Pancreas (tissue), 10 donors: ENCODE measurements around the gene ABLIM2. TPM values are rescaled to one million over a fixed set of nuclear protein-coding genes. Genes with fewer than 3 reads are reported as not detected.

ENCODE experiments used
- ATAC-seq, 4 donors: fragments of 200-7000 bp; cut with Tn5 transposase; one replicate each; pipeline versions ENCODE4 v1.8.0 to v1.9.1; 2020; ENCODE audit warnings: mild to moderate bottlenecking in 4 of 4, moderate library complexity in 4 of 4
- DNase-seq, 6 donors: peaks; one replicate each; pipeline ENCODE4 v3.0.0-alpha.2; 2020
- FAIRE-seq: peaks from 2 replicates; lab custom pipeline; 2012; peaks lifted over from hg19 to GRCh38; lab: Jason Lieb, UNC
- H3K27ac ChIP-seq, 4 donors: fragments of 200-600 bp; sonication (generic); 1 replicate in 3 of 4; 2 replicates in 1 of 4; pipeline versions ENCODE4 v1.5.0 to v1.8.0; 2020
- H3K27me3 ChIP-seq, 4 donors: fragments of 200-600 bp; one replicate each; pipeline ENCODE4 v1.8.0; 2021
- H3K36me3 ChIP-seq, 3 donors: fragments of 200-600 bp; sonication (generic) in 1 of 3; one replicate each; pipeline versions ENCODE4 v1.5.0 to v1.8.0; 2020 to 2021
- H3K4me1 ChIP-seq, 3 donors: fragments of 200-600 bp; one replicate each; pipeline ENCODE4 v1.8.0; 2021
- H3K4me3 ChIP-seq, 4 donors: fragments of 200-600 bp; sonication (generic) in 2 of 4; one replicate each; pipeline versions ENCODE4 v1.5.0 to v1.8.0; 2020 to 2021
- H3K9me3 ChIP-seq, 4 donors: fragments of 200-600 bp; one replicate each; pipeline ENCODE4 v1.8.0; 2021
- CTCF ChIP-seq, 4 donors: fragments of 200-600 bp; sonication (generic) in 3 of 4; IDR thresholded peaks; one replicate each; pipeline versions ENCODE4 v1.5.0 to v1.8.0; 2021; ENCODE audit warnings: antibody characterized with exemption in 4 of 4
- WGBS, 2 donors: extraction: QIAGEN DNeasy Blood & Tissue Kit; methylation state at CpG; one replicate each; pipeline ENCODE4 v1.1.7; 2013; 5-methylcytosine and 5-hydroxymethylcytosine counted together
- intact Hi-C, 3 donors: fragments of 100-400 bp; cut with DNase I; formaldehyde crosslinking; loops; one replicate each; pipeline versions ENCODE4 v1.11.1 to v1.14.2; 2022
- polyA plus RNA-seq, 2 donors: library from polyadenylated mRNA; stranded (reverse); fragments of 200-250 nt; gene quantifications; one replicate each; pipeline ENCODE4 v1.2.3, GENCODE V29; 2013
- total RNA-seq, 6 donors: library from RNA; stranded (reverse); fragmentation: NEBNext Ultra II Directional in 4 of 6; extraction: Animal tissue kit (Norgen Biotek cat#: 25700) in 4 of 6; gene quantifications; one replicate each; pipeline versions ENCODE4 v1.2.1 to v1.2.4, GENCODE V29; 2021 to 2023
- donor health status: healthy with polysubstance abuse.
- donor health status: DM: no; HTN: no; CAD: no; lungs with moderate emphysema.
- donor health status: DM: no; HTN: no; CAD: no.
- donor health status: control.
- donor health status: control.
- donor health status: Bipolar disorder and iron deficiency.
- donor health status: DM: yes; HTN: yes; CAD: no.
- donor health status: DM: no; HTN: no; CAD: no.
- donor health status: DM: no; HTN: no; CAD: no.
- donor health status: DM: yes; HTN: yes; CAD: no.

ABLIM2 gene
- total and polyA plus RNA-seq, 8 donors: 4.3 to 13.1 (median 6.6) TPM

GRCh38 chr4:8041172-8041571 lies 117.4 kb downstream of the ABLIM2 start:
- Histone ChIP-seq H3K4me1 (no peaks in the 10 kb centered on the region), H3K36me3 (no peaks in the 10 kb centered on the region), H3K27me3 (no peaks in the 10 kb centered on the region), H3K27ac (no peak overlapping the region), H3K4me3 (no peak overlapping the region), H3K9me3 (no peaks in the 10 kb centered on the region)
- no peak for ATAC-seq
- TF ChIP-seq CTCF (IDR thresholded peaks at IDR 0.05): no peak
- no peak for DNase-seq
- no peak for FAIRE-seq
- intact Hi-C loops: no loop called here
- 86 to 91% methylated on average over 7 of the region's 7 CpGs for WGBS, 2 donors

DNA sequence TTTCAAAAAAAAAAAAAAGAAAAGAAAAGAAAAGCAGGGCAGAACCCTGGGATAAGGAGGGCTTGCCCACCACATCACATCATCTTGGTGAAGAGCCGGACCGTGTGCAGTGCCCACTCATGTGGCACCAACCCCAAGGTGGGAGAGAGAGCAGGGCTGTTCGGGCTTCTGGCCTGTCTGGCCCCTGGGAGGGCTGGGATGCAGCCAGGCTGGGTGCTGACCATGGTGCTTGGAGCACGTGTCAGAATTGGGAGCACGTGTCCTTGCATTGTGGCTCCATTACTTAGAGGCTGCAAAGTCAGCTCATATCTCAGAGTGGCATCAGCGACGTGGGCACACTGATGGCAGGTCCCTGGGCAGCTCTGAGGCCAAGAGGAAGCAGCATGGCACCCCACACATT lies 118.0 kb downstream of the ABLIM2 start:
- Histone ChIP-seq H3K27me3 (no peaks in the 10 kb centered on the region), H3K4me3 (no peak overlapping the region), H3K27ac (no peak overlapping the region), H3K9me3 (no peaks in the 10 kb centered on the region), H3K36me3 (no peaks in the 10 kb centered on the region), H3K4me1 (no peaks in the 10 kb centered on the region)
- ATAC-seq (no peak), DNase-seq (no peak), FAIRE-seq (no peak)
- intact Hi-C loops: no loop called here
- TF ChIP-seq CTCF (IDR thresholded peaks at IDR 0.05): no peak
- WGBS, 2 donors: 84 to 88% methylated on average over 7 of the region's 7 CpGs

GRCh38 chr4:8039853-8040252 lies 118.8 kb downstream of the ABLIM2 start:
- TF ChIP-seq CTCF (IDR thresholded peaks at IDR 0.05): no peak
- Histone ChIP-seq H3K4me3 (no peak overlapping the region), H3K27ac (no peak overlapping the region), H3K27me3 (no peaks in the 10 kb centered on the region), H3K4me1 (no peaks in the 10 kb centered on the region), H3K36me3 (no peaks in the 10 kb centered on the region), H3K9me3 (no peaks in the 10 kb centered on the region)
- intact Hi-C loops: no loop called here
- FAIRE-seq (no peak), DNase-seq (no peak), ATAC-seq (no peak)
- 90 to 92% methylated on average over 11 of the region's 11 CpGs for WGBS, 2 donors

- H3K27ac ChIP-seq: no peak overlapping the region
Observed at GRCh38 chr4:8039290-8039689, 119.3 kb downstream of the ABLIM2 start.

More at GRCh38 chr4:8039290-8039689, 119.3 kb downstream of the ABLIM2 start:
- WGBS, 2 donors: 39 to 47% methylated on average over 6 of the region's 6 CpGs
- Histone ChIP-seq H3K36me3 (no peaks in the 10 kb centered on the region), H3K27me3 (no peaks in the 10 kb centered on the region), H3K9me3 (no peaks in the 10 kb centered on the region), H3K4me3 (no peak overlapping the region), H3K4me1 (no peaks in the 10 kb centered on the region)
- no peak for TF ChIP-seq CTCF (IDR thresholded peaks at IDR 0.05)
- intact Hi-C loops: no loop called here
- ATAC-seq (peak in 1 of 4 donors; percentile 56), FAIRE-seq (no peak), DNase-seq (no peak)
